ENCODE data around the gene SCTR.
"Not testable (repeated sequence)": the region's sequence is repeated elsewhere in the genome, so short reads cannot be mapped to it uniquely, and the experiment has no call there.

Gene SCTR

DNA sequence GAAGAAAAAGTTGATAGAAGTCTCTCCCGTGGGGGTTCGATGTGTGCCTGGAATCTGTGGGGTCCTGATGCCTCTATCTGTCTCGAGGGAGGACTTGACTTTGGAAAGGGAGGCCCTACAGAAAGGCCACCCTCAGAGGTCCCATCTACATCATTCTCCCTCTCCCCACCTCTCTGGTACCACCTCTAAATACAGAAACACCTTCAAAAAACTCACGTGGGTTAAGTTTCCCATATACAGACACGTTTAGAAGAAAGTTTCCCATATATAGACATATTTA lies 97.9 kb downstream of the SCTR start:
- no peak for DNase-seq

GRCh38 chr2:119425620-119426395 lies 98.5 kb downstream of the SCTR start:
- DNase-seq = no peak

DNA sequence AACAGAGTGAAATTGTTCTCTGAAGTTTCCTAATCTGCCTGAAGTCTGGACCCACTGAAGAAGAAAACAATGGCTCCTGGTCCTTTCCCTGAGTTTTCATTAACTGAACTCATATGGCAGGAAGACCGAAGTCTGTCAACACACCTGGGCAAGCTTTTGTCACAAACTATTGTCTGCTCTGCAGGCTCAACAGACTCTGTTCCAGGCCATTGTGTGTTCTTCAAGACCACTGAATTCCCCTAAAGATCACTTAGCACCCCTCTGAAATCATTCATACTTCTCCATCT lies 99.2 kb downstream of the SCTR start:
- no peak for DNase-seq

GRCh38 chr2:119424284-119425118 lies 99.8 kb downstream of the SCTR start:
- no peak for DNase-seq

DNA sequence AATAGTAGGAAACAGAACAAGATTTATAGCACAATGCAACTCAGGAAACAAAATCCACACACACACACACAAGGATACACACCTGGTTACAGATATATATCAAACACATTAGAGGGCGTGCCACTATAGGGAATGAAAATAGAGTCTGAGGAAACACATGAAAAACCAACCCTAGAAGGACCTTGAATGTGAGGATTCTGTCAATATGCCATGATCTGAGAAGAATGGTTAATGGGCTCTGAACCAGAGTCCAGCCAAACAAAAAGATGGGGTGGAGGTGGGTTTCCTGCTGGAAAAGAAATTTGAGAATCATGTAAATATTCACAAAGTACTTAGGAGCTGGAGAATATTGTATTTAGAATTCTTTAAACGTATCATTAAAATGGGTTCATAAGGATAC lies 100.5 kb downstream of the SCTR start:
- no peak for DNase-seq

DNA sequence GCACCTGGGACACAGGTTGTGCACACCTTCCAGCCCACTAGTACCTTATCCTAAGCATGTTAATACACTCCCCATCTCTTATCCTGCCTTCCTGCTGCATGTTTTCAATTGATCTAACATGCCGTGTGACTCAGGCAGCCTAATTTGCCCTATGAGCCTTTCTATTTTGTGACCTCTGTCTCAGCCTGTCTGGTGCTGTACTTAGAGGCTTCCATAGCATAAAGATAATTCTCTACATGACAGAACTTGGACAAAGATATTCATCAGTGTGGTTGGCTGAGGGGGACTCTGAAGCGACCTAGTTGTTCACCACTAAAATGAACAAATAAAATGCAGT lies 101.2 kb downstream of the SCTR start:
- no peak for DNase-seq

DNA sequence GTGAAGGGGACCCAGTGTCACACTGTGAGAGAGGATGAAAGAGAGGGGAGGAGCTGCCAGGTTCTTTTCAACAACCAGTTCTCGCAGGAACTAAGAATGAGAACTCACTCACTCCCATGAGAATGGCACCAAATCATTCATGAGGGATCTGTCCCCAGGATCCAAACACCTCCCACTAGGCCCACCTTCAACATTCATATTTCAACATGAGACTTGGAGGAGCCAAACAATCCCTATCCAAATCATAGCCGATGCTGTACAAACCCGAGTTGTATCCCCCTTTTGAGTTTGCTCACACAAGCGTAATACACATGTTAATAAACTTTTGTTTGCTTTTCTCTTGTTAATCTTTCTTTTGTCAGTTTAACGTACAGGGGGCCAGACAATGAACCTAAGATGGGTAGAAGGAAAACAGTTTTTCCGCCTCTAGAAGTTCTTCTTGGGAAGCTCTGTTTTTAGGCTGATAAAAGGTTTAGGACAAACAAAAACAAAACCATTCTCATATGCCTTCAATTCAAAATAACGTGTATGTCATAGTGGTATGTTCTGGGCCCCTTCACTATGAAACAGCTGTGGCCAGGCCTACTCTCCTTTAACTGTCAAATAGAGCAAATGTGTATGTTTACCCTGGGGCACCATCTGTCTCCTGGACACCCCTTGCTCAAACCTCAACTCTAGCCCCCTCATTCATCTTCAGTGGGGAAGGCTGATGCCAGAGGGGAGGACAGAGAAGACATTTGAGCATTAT lies 101.7 kb downstream of the SCTR start:
- no peak for DNase-seq

DNA sequence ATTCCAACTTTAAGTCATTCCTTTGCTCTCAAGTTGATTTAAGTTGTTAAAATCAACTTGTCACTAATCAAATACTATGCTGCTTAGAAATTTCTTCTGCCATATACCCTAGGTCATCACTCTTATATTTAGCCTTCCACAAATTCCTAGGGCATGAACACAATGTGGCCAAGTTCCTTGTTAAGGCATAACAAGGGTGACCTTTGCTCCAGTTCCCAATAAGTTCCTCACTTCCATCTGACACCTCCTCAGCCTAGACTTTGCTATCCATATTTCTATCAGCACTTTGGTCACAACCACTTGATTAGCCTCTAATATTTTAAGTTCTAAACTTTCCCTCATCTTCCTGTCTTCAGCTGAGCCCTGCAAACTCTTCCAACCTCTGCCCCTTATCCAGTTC lies 102.5 kb downstream of the SCTR start:
- DNase-seq = no peak

GRCh38 chr2:119421304-119421703 lies 103.0 kb downstream of the SCTR start:
- no peak for DNase-seq

- no peak for DNase-seq
Measured at GRCh38 chr2:119419803-119420508, 104.3 kb downstream of the SCTR start.

DNA sequence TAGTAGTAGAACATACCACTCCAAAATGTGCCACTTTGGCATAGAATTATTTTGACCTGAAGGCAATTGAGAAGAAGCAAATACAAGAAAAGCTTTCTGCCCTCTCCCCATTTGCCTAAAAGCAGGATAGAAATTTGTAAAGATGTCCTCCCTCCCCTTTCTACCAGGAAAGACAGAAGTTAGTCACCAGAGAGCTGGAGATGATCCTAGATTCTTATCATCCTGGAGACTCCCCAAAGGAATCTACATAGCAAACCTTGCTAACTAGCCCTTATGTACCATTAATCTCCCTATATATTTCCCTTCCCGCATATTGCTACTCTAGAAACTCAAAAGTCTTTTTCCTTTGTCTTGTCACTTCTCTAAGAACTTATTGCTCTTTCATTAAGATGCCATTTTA lies 105.2 kb downstream of the SCTR start:
- DNase-seq = no peak

- DNase-seq = no peak
Measured at GRCh38 chr2:119417908-119418307, 106.4 kb downstream of the SCTR start.

DNA sequence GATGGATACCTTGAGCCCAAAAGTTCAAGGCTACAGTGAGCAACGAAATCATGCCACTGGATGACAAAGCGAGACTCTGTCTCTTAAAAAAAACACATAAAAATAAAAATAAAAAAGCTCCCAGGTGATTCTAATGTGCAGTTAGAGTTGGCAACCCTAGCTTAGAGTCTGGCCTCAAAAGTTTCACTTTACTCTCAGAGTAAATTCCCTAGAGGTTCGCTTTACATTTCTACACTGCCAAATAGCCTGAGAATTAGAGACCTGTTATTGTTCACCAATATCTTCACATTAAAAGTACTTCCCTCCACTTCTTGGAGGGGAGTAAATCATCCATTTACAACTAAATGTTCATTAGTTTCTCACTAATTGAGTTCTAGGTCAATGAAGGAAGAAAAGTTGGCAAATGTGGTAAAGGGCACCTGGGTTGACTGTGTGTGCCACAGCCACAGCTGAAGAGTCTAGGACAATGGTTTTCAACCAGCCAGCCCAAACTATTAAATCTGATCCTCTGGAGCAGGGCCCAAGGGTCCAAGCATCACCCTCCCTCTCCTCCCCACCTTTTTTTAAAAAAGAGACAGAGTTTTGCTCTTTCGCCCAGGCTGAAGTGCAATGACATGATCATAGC lies 107.9 kb downstream of the SCTR start:
- DNase-seq = no peak

DNA sequence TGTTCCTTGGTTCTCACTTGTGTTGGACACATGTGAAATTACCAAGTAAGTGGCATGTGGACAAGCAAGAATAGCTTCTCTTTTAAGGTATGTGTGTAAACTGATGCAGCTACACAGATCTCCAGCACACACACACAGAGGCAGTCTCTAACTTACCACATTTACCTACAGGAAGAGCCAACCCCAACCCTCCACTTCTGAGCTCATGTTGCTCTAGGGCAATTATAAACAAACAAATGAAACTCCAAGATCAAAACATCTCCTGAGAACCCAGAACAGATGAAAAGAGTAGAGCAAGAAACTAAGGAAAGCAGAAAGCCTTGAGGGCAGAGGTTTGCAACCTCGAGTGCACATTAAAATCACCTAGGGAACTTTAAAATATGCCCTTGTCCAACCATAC lies 108.7 kb downstream of the SCTR start:
- no peak for DNase-seq

GRCh38 chr2:119414894-119415293 lies 109.4 kb downstream of the SCTR start:
- no peak for DNase-seq

GRCh38 chr2:119409506-119409905 lies 114.8 kb downstream of the SCTR start:
- DNase-seq = no peak

- no peak for DNase-seq
Measured at GRCh38 chr2:119408221-119408619, 116.1 kb downstream of the SCTR start.

DNA sequence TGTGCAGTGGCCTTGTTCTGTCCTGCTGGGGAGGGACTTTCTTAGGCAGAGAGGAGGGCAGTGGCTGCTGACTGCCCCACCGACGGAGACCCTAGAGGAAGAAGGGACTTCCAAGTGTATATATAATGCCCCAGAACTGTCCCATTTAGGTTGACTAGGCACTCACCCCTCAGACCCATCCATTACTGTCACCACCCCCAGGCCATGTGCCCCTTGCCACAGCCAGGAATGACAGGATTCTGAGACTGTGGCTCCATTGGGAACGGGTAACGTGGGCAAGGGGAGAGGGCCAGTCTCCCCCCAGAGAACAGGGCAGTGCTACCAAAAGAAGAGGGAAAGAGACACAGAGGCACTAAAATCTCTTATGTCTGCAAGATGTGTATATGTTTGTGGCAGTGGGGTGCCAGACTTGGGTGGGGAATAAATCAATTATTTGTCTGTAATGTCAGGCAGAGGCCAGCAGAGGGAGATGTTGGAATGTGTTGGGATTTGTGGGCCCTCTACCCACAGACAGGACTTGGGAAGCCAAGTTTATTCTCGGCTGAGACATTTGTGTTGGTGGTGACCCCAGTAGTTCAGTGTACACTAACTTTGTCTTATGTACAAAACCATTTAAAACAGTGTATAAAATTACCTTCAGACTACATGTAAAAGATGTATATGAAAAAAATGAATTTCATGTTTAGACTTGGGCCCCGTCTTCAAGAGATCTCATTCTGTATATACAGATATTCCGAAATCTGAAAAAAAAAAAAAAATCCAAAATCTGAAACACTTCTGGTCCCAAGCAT lies 116.7 kb downstream of the SCTR start:
- DNase-seq = no peak

GRCh38 chr2:119405151-119405550 lies 119.1 kb downstream of the SCTR start:
- DNase-seq = no peak

GRCh38 chr2:119403618-119404017 lies 120.7 kb downstream of the SCTR start:
- DNase-seq = not testable (repeated sequence)

DNA sequence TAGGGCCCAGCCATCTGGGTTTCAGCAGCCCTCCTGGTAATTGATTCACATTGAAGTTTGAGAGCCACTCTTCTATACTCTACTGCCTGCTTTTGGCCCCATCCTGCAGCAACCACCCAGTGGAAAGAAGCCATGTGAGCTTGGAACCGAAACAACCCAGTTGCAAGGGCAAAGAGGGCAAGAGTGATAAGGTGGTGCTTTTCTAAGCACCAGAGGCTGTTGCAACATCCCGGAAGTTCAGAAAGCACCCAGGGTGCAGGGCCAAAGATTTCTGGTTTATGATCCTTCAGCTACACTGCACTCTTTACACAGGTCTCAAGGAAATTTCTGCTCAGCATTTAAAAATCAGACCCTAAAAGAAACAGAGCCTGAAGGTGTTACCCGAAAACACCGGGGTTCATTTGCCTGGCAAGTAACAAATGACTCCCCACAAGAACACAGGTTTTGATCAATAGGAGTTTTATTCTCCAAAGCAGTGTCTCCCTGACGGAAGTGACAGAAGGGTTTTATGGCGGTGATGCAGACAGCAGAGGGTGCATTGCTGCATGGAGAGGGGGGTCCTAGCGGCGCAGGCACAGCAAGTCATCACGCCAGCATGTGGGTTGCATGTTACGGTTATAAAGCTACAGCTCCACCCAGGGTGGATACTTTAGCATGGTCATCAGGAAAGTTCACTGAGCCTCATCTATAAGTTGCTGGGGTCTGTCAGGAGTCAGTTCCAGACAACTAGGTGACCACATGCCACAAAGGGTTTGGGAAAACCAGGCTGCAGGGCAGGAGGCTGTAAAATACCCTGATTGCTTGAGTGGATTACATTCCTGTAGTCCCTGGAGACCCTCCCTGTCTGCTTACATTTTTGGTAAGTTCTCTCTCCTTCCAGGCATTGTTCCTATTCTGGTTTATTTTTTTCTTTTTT lies 121.4 kb downstream of the SCTR start:
- no peak for DNase-seq

All from activated gamma-delta T cell (primary cell).